ENCODE data around the gene MAP7D1.

- TF ChIP-seq, protein P1, sequence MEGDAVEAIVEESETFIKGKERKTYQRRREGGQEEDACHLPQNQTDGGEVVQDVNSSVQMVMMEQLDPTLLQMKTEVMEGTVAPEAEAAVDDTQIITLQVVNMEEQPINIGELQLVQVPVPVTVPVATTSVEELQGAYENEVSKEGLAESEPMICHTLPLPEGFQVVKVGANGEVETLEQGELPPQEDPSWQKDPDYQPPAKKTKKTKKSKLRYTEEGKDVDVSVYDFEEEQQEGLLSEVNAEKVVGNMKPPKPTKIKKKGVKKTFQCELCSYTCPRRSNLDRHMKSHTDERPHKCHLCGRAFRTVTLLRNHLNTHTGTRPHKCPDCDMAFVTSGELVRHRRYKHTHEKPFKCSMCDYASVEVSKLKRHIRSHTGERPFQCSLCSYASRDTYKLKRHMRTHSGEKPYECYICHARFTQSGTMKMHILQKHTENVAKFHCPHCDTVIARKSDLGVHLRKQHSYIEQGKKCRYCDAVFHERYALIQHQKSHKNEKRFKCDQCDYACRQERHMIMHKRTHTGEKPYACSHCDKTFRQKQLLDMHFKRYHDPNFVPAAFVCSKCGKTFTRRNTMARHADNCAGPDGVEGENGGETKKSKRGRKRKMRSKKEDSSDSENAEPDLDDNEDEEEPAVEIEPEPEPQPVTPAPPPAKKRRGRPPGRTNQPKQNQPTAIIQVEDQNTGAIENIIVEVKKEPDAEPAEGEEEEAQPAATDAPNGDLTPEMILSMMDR (IDR thresholded peaks at IDR 0.05): no peak
- TF ChIP-seq, protein P2, sequence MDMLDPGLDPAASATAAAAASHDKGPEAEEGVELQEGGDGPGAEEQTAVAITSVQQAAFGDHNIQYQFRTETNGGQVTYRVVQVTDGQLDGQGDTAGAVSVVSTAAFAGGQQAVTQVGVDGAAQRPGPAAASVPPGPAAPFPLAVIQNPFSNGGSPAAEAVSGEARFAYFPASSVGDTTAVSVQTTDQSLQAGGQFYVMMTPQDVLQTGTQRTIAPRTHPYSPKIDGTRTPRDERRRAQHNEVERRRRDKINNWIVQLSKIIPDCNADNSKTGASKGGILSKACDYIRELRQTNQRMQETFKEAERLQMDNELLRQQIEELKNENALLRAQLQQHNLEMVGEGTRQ (IDR thresholded peaks at IDR 0.05; ENCODE audit: borderline replicate concordance, low read depth, low read length): no peak
- TF ChIP-seq TEAD4 (IDR thresholded peaks at IDR 0.05; ENCODE audit: borderline replicate concordance, insufficient read depth) (no peak), RAD21 (IDR thresholded peaks at IDR 0.05; ENCODE audit: low read length) (no peak), RXRA (IDR thresholded peaks at IDR 0.05; ENCODE audit: borderline replicate concordance, low read depth) (no peak), REST (IDR thresholded peaks at IDR 0.05; ENCODE audit: low read depth, low read length) (no peak), MAX (IDR thresholded peaks at IDR 0.05; ENCODE audit: low read depth) (no peak), RFX5 (IDR thresholded peaks at IDR 0.05; ENCODE audit: low read length) (no peak)
- TF ChIP-seq, protein P3, sequence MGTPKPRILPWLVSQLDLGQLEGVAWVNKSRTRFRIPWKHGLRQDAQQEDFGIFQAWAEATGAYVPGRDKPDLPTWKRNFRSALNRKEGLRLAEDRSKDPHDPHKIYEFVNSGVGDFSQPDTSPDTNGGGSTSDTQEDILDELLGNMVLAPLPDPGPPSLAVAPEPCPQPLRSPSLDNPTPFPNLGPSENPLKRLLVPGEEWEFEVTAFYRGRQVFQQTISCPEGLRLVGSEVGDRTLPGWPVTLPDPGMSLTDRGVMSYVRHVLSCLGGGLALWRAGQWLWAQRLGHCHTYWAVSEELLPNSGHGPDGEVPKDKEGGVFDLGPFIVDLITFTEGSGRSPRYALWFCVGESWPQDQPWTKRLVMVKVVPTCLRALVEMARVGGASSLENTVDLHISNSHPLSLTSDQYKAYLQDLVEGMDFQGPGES (IDR thresholded peaks at IDR 0.05; ENCODE audit: low read depth, low read length): no peak
Measured at GRCh38 chr1:36166938-36167905, 11.3 kb downstream of the MAP7D1 start.

Measured in SK-N-SH (cell line).